Erythroblast (primary cell): ENCODE measurements around the gene ITCH.
"Not testable (repeated sequence)": the region's sequence is repeated elsewhere in the genome, so short reads cannot be mapped to it uniquely, and the experiment has no call there.

Source experiments
- GATA1 ChIP-seq: IDR thresholded peaks from 2 replicates; pipeline ENCODE4 v1.6.1; 2011; ENCODE audit warnings: low read depth, mild to moderate bottlenecking, control low read depth, low read length, moderate library complexity
- POLR2A ChIP-seq: IDR thresholded peaks from 2 replicates; pipeline ENCODE4 v1.6.1; 2011; ENCODE audit warnings: mild to moderate bottlenecking, low read length

GRCh38 chr20:34346533-34346865 lies 16.6 kb upstream of the ITCH start:
- not testable (repeated sequence) for TF ChIP-seq POLR2A, GATA1
